ENCODE measurements around the gene SMKR1.

Gene SMKR1

DNA sequence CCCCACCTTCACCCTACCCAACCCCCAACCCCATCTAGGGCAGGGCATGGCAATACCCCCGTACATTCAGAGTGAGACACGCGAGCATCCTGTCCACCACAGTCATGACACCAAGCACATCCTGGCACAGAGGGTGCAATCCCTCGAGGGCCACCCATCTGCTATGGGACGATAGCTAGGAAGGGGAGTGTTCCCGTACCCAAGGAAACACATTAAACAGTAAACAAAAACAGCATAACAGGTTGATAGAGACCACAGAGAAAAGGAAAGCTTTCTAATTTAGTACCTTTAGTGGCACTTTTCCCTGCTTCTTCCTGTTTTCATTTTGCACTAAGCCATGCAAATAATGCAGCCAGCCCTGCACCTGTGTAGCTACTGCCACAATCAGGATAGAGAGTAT is 2.3 kb upstream of the SMKR1 start:
- DNase-seq (ENCODE audit: low read depth in 1 of 2, low spot score in 1 of 2), result no peak
- no peak for TF ChIP-seq SPI1 (IDR thresholded peaks at IDR 0.05; ENCODE audit: borderline replicate concordance, low read depth)
- TF ChIP-seq, protein P1, sequence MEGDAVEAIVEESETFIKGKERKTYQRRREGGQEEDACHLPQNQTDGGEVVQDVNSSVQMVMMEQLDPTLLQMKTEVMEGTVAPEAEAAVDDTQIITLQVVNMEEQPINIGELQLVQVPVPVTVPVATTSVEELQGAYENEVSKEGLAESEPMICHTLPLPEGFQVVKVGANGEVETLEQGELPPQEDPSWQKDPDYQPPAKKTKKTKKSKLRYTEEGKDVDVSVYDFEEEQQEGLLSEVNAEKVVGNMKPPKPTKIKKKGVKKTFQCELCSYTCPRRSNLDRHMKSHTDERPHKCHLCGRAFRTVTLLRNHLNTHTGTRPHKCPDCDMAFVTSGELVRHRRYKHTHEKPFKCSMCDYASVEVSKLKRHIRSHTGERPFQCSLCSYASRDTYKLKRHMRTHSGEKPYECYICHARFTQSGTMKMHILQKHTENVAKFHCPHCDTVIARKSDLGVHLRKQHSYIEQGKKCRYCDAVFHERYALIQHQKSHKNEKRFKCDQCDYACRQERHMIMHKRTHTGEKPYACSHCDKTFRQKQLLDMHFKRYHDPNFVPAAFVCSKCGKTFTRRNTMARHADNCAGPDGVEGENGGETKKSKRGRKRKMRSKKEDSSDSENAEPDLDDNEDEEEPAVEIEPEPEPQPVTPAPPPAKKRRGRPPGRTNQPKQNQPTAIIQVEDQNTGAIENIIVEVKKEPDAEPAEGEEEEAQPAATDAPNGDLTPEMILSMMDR (IDR thresholded peaks at IDR 0.05; ENCODE audit: insufficient read depth, low read length), result no peak
- TF ChIP-seq POLR2AphosphoS5 (IDR thresholded peaks at IDR 0.05; ENCODE audit: low read depth), result no peak
- TF ChIP-seq, protein P2, sequence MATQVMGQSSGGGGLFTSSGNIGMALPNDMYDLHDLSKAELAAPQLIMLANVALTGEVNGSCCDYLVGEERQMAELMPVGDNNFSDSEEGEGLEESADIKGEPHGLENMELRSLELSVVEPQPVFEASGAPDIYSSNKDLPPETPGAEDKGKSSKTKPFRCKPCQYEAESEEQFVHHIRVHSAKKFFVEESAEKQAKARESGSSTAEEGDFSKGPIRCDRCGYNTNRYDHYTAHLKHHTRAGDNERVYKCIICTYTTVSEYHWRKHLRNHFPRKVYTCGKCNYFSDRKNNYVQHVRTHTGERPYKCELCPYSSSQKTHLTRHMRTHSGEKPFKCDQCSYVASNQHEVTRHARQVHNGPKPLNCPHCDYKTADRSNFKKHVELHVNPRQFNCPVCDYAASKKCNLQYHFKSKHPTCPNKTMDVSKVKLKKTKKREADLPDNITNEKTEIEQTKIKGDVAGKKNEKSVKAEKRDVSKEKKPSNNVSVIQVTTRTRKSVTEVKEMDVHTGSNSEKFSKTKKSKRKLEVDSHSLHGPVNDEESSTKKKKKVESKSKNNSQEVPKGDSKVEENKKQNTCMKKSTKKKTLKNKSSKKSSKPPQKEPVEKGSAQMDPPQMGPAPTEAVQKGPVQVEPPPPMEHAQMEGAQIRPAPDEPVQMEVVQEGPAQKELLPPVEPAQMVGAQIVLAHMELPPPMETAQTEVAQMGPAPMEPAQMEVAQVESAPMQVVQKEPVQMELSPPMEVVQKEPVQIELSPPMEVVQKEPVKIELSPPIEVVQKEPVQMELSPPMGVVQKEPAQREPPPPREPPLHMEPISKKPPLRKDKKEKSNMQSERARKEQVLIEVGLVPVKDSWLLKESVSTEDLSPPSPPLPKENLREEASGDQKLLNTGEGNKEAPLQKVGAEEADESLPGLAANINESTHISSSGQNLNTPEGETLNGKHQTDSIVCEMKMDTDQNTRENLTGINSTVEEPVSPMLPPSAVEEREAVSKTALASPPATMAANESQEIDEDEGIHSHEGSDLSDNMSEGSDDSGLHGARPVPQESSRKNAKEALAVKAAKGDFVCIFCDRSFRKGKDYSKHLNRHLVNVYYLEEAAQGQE (IDR thresholded peaks at IDR 0.05; ENCODE audit: insufficient replicate concordance, low read depth), result no peak
- no peak for TF ChIP-seq GABPA (IDR thresholded peaks at IDR 0.05; ENCODE audit: low read depth)
- no peak overlapping the region for H3K27ac ChIP-seq (replicated peaks)
- H3K4me3 ChIP-seq (replicated peaks; ENCODE audit: insufficient read depth, low read length), result no peak overlapping the region
- peaks cover 5% of the 10 kb centered on the region for H3K27me3 ChIP-seq (ENCODE audit: insufficient read depth, poor library complexity, severe bottlenecking)

DNA sequence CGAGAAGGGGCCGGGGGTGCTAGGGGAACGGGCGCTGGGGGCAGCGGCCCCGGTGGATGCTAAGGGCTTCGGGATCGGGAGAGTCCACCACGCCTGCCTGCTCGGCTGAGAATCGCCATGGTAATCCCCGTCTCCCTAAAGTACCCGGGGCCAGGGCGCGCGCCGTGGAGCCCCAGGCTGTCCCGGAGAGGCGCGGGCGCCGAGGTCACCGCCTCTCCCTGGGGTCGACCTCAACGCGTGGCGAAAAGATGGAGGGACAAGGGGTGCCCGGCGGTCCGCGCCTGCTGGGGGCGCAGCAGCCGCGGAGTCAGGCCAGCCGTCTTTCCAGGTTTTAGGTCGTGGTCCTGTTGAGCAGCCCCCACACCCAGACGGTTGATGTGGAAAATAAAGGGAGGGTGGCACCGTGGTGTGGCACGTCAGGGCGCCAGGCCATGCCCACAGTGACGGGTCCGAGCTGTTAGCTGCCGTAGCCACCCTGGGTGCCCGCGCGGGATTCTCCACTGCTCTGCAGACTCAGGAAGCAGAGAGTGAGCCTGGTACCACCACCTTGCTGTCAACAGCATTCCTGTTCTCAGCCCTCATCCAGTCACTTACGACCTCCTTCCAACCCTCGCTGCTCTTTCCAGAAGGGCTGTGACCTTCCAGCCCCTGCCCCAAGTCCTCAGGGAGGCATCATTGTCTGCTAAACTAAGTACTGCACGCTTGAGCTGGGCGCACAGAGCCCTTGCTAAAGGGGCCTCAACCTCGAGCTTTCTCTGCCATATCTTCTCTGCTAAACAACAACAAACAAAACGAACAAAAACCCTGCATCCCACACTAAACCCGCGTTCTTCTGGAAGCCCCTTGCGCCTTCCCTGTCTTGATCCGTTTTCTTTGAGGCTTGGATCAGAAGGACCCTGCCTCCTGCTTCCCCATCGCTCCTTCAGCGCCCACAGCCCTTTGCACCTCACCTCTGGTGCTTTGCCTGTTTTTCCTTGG is 666 bp downstream of the SMKR1 start:
- peaks cover 5% of the 10 kb centered on the region for H3K27me3 ChIP-seq (ENCODE audit: insufficient read depth, poor library complexity, severe bottlenecking)
- TF ChIP-seq, protein P2 (IDR thresholded peaks at IDR 0.05; ENCODE audit: insufficient replicate concordance, low read depth), result no peak
- TF ChIP-seq, protein P1 (IDR thresholded peaks at IDR 0.05; ENCODE audit: insufficient read depth, low read length), result no peak
- TF ChIP-seq SPI1 (IDR thresholded peaks at IDR 0.05; ENCODE audit: borderline replicate concordance, low read depth) (no peak), POLR2AphosphoS5 (IDR thresholded peaks at IDR 0.05; ENCODE audit: low read depth) (no peak), GABPA (IDR thresholded peaks at IDR 0.05; ENCODE audit: low read depth) (no peak)
- DNase-seq (ENCODE audit: low read depth in 1 of 2, low spot score in 1 of 2), result no peak
- peak overlapping the region; percentile 64 for H3K4me3 ChIP-seq (replicated peaks; ENCODE audit: insufficient read depth, low read length)
- H3K27ac ChIP-seq (replicated peaks), result no peak overlapping the region

DNA sequence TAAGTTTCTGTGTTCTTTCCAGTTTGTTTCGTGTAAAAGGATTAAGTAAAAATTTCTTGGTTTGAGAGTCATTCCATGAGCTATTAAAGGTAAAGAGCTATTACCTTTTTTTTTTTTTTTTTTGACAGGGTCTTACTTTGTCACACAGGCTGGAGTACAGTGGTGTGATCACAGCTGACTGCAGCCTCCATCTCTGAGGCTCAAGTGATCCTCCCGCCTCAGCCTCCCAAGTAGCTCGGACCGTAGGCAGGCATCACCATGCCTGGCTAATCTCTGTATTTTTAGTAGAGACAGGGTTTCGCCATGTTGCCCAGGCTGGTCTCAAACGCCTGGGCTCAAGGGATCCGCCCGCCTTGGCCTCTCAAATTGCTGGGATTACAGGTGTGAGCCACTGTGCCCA is 1.4 kb downstream of the SMKR1 start:
- H3K27ac ChIP-seq (replicated peaks), result no peak overlapping the region
- no peak for DNase-seq (ENCODE audit: low read depth in 1 of 2, low spot score in 1 of 2)
- no peak overlapping the region for H3K4me3 ChIP-seq (replicated peaks; ENCODE audit: insufficient read depth, low read length)
- TF ChIP-seq, protein P2 (IDR thresholded peaks at IDR 0.05; ENCODE audit: insufficient replicate concordance, low read depth), result no peak
- TF ChIP-seq SPI1 (IDR thresholded peaks at IDR 0.05; ENCODE audit: borderline replicate concordance, low read depth) (no peak), GABPA (IDR thresholded peaks at IDR 0.05; ENCODE audit: low read depth) (no peak), POLR2AphosphoS5 (IDR thresholded peaks at IDR 0.05; ENCODE audit: low read depth) (no peak)
- TF ChIP-seq, protein P1 (IDR thresholded peaks at IDR 0.05; ENCODE audit: insufficient read depth, low read length), result no peak
- peaks cover 5% of the 10 kb centered on the region for H3K27me3 ChIP-seq (ENCODE audit: insufficient read depth, poor library complexity, severe bottlenecking)
